ENCODE results near the gene EFNA3.

DNA sequence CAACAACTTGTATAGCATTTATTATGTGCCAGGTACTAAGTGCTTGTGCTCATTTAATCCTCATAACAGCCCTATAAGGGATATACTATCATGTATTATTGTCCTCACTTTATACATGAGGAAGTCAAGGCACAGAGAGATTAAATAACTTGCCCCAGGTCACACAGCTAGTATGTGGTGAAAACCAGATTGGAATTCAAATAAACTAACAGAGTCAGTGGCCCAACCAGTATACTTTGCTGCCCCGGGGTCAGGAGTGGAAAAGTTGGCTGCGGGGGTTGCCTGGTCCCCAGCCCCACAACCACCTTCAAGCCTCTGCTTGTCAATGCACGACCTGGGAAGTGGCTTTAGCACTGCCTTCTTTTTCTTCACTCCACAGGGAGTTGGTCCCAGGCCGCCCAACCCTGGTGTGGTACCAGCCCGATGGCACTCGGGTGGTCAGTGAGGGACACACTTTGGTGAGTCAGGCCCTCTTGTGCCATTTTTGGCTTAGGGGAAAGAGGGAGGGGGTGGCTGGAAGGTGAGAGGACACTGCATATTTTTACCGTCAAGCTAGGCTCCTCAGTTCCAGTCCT, 25.0 kb upstream of the EFNA3 start:
- TF ChIP-seq EZH2phosphoT487 (IDR thresholded peaks at IDR 0.05; ENCODE audit: insufficient read depth, low read depth), result no peak
- TF ChIP-seq EZH2 (IDR thresholded peaks at IDR 0.05; ENCODE audit: insufficient read depth, poor library complexity, severe bottlenecking), result no peak

Measured in GM23248 (cell line).